Uterus (tissue), 2 donors: ENCODE data around the gene TIGD3.

ENCODE experiments used
- POLR2A ChIP-seq, 2 donors: fragments of 450-650 bp; IDR thresholded peaks; one replicate each; pipeline ENCODE4 v1.6.1; 2016; ENCODE audit warnings: antibody characterized with exemption in 2 of 2, mild to moderate bottlenecking in 1 of 2, moderate library complexity in 1 of 2
- TF ChIP-seq, protein P1 (sequence below), 4 experiments: fragments of 200-600 bp in 2 of 4; fragments of 450-650 bp in 2 of 4; sonication (generic) in 2 of 4; IDR thresholded peaks; one replicate each; pipeline ENCODE4 v1.5.1; 2016 to 2019; ENCODE audit warnings: antibody characterized with exemption in 4 of 4, mild to moderate bottlenecking in 2 of 4, moderate library complexity in 1 of 4

- TF ChIP-seq, protein P1, sequence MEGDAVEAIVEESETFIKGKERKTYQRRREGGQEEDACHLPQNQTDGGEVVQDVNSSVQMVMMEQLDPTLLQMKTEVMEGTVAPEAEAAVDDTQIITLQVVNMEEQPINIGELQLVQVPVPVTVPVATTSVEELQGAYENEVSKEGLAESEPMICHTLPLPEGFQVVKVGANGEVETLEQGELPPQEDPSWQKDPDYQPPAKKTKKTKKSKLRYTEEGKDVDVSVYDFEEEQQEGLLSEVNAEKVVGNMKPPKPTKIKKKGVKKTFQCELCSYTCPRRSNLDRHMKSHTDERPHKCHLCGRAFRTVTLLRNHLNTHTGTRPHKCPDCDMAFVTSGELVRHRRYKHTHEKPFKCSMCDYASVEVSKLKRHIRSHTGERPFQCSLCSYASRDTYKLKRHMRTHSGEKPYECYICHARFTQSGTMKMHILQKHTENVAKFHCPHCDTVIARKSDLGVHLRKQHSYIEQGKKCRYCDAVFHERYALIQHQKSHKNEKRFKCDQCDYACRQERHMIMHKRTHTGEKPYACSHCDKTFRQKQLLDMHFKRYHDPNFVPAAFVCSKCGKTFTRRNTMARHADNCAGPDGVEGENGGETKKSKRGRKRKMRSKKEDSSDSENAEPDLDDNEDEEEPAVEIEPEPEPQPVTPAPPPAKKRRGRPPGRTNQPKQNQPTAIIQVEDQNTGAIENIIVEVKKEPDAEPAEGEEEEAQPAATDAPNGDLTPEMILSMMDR (IDR thresholded peaks at IDR 0.05), result no peak
- no peak for TF ChIP-seq POLR2A (IDR thresholded peaks at IDR 0.05)
Measured at GRCh38 chr11:65321828-65322485, 32.6 kb upstream of the TIGD3 start.
